Fibroblast of pulmonary artery (primary cell): Measurements from ENCODE around the gene SLC22A2.
"Not testable (repeated sequence)": the region's sequence is repeated elsewhere in the genome, so short reads cannot be mapped to it uniquely, and the experiment has no call there.

Experiments used
- DNase-seq: peaks from one replicate; pipeline ENCODE4 v3.0.0-alpha.2; 2010; ENCODE audit warnings: low read depth
- H3K4me3 ChIP-seq: replicated peaks from 2 replicates; pipeline ENCODE4 v1.5.1; 2011; ENCODE audit warnings: low read depth, mild to moderate bottlenecking, control low read depth, low read length, moderate library complexity
- TF ChIP-seq, protein P1 (sequence below): IDR thresholded peaks from 2 replicates; pipeline ENCODE4 v1.5.1; 2011; ENCODE audit warnings: mild to moderate bottlenecking, control low read depth, low read length, inconsistent platforms; ENCODE audit errors: missing control alignments

Gene SLC22A2

GRCh38 chr6:160238761-160239751 lies 19.6 kb downstream of the SLC22A2 start:
- DNase-seq, result peak; percentile 27
- TF ChIP-seq, protein P1, sequence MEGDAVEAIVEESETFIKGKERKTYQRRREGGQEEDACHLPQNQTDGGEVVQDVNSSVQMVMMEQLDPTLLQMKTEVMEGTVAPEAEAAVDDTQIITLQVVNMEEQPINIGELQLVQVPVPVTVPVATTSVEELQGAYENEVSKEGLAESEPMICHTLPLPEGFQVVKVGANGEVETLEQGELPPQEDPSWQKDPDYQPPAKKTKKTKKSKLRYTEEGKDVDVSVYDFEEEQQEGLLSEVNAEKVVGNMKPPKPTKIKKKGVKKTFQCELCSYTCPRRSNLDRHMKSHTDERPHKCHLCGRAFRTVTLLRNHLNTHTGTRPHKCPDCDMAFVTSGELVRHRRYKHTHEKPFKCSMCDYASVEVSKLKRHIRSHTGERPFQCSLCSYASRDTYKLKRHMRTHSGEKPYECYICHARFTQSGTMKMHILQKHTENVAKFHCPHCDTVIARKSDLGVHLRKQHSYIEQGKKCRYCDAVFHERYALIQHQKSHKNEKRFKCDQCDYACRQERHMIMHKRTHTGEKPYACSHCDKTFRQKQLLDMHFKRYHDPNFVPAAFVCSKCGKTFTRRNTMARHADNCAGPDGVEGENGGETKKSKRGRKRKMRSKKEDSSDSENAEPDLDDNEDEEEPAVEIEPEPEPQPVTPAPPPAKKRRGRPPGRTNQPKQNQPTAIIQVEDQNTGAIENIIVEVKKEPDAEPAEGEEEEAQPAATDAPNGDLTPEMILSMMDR, result no peak
- no peak overlapping the region for H3K4me3 ChIP-seq

GRCh38 chr6:160238278-160238711 lies 20.3 kb downstream of the SLC22A2 start:
- DNase-seq, result no peak
- TF ChIP-seq, protein P1, result no peak
- no peak overlapping the region for H3K4me3 ChIP-seq

DNA sequence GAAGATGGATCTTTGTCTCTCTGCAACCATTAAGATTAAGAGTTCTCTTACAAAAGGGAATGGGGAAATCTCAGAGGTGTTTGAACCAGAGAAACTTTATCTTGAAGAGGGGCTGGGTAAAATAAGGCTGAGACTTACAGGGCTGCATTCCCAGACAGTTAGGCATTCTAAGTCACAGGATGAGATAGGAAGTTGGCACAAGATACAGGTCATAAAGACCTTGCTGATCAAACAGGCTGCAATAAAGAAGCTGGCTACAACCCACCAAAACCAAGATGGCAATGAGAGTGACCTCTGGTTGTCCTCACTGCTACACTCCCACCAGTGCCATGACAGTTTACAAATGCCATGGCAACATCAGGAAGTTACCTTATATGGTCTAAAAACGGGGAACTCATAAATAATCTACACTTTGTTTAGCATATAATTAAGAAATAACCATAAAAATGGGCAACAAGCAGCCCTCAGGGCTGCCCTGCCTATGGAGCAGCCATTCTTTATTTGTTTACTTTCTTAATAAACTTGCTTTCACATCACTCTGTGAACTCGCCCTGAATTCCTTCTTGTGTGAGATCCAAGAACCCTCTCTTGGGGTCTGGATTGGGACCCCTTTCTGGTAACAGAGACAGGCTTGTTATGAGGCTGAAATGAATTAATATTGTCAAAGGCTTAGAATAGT lies 20.9 kb downstream of the SLC22A2 start:
- H3K4me3 ChIP-seq, result not testable (repeated sequence)
- DNase-seq, result peak; percentile 52

DNA sequence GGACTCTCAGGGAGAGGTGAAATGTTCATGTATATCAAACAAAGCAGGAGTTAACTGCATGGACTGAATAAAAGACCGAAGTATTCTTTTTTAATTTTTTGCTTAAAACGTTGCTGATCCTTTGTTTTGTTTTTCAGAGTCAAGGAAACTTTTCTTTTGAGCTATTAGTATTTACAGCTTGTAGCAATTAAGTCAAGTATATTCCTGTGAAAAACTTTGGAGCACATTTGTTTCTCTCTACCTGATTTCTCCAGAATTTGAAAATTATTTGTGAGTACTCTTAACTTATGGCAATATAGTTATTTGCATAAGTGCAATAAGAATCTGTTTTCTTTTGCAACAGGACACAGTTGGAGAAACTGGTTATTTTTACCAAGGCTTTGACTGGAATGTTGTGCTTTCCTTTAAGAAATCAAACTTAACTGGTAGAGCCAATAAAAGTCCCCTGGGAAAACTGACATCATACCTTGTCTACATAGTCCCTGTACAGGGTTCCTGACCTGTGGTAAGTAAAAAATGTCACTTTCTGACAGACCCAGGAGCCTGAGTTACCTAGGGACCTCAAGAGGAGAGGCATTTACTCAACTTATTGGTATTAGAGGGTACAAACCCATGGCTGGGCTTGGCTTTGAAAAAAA lies 22.3 kb downstream of the SLC22A2 start:
- not testable (repeated sequence) for H3K4me3 ChIP-seq, DNase-seq

DNA sequence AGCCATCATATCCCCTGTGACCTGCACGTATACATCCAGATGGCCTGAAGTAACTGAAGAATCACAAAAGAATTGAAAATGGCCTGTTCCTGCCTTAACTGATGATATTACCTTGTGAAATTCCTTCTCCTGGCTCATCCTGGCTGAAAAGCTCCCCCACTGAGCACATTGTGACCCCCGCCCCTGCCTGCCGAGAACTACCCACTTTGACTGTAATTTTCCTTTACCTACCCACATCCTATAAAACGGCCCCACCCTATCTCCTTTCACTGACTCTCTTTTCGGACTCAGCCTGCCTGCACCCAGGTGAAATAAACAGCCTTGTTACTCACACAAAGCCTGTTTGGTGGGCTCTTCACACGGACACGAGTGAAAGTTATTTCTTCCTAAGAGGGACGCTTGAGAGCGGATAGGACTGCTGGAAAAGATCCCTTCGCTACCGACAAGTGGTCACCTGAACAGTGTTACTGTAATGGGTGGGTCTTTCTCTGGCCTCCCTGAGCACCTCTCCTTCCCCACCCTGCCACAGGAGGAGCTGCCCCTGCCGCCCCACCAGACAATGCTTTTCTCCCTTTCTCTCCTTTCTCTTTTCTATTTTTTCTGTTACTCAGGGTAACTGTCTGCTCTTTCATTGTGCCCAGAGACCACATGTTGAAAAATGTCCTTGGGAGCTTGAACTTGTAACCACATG lies 24.5 kb downstream of the SLC22A2 start:
- not testable (repeated sequence) for DNase-seq, H3K4me3 ChIP-seq

DNA sequence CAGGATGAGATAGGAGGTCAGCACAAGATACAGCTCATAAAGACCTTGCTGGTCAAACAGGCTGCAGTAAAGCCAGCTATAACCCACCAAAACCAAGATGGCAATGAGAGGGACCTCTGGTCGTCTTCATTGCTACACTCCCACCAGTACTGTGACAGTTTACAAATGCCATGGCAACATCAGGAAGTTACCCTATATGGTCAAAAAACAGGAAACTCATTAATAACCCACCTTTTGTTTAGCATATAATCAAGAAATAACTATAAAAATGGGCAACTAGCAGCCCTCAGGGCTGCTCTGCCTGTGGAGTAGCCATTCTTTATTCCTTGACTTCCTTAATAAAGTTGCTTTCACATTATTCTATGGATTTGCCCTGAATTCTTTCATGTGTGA lies 30.9 kb downstream of the SLC22A2 start:
- no peak for DNase-seq
- H3K4me3 ChIP-seq, result no peak overlapping the region
- TF ChIP-seq, protein P1, result no peak

- TF ChIP-seq, protein P1, result no peak
- H3K4me3 ChIP-seq, result no peak overlapping the region
- DNase-seq, result no peak
Observed at GRCh38 chr6:160227038-160227768, 31.4 kb downstream of the SLC22A2 start.
